ENCODE results near the gene MYH10. TPM values are rescaled to one million over a fixed set of nuclear protein-coding genes. Genes with fewer than 3 reads are reported as not detected.

The MYH10 gene
- total RNA-seq, 6 donors from 2014 or later = 73.3 to 246 (median 99.6) TPM

- H3K27ac ChIP-seq = no peak overlapping the region
- TF ChIP-seq POLR2A (IDR thresholded peaks at IDR 0.05) (no peak), CTCF (IDR thresholded peaks at IDR 0.05) (no peak), POLR2AphosphoS5 (IDR thresholded peaks at IDR 0.05) (no peak), EP300 (IDR thresholded peaks at IDR 0.05) (no peak)
- no peaks in the 10 kb centered on the region for H3K27me3 ChIP-seq
- peaks cover 0 to 71% (median 27%) of the 10 kb centered on the region in 4 donors for H3K36me3 ChIP-seq
- DNase-seq = no peak
- H3K4me3 ChIP-seq = no peak overlapping the region
- peaks cover 0 to 6% (median 2%) of the 10 kb centered on the region in 4 donors for H3K9me3 ChIP-seq
- ATAC-seq (ENCODE audit: low FRiP score in 2 of 2) = no peak
- H3K4me1 ChIP-seq = no peaks in the 10 kb centered on the region
- WGBS, 2 donors = 91 to 93% methylated on average over 1 of the region's 1 CpG
Observed at GRCh38 chr17:8485491-8485890, 145.0 kb downstream of the MYH10 start.

- H3K27ac ChIP-seq = no peak overlapping the region
- no peak for DNase-seq
- WGBS, 2 donors = 100% methylated on average over 1 of the region's 1 CpG
- peaks cover 0 to 6% (median 2%) of the 10 kb centered on the region in 4 donors for H3K9me3 ChIP-seq
- peaks cover 0 to 76% (median 31%) of the 10 kb centered on the region in 4 donors for H3K36me3 ChIP-seq
- H3K4me1 ChIP-seq = peaks cover 0 to 9% (median 7%) of the 10 kb centered on the region in 4 donors
- no peak overlapping the region for H3K4me3 ChIP-seq
- ATAC-seq (ENCODE audit: low FRiP score in 2 of 2) = no peak
- no peaks in the 10 kb centered on the region for H3K27me3 ChIP-seq
- TF ChIP-seq CTCF (IDR thresholded peaks at IDR 0.05) (no peak), POLR2AphosphoS5 (IDR thresholded peaks at IDR 0.05) (no peak), POLR2A (IDR thresholded peaks at IDR 0.05) (no peak), EP300 (IDR thresholded peaks at IDR 0.05) (no peak)
Observed at GRCh38 chr17:8484465-8484864, 146.1 kb downstream of the MYH10 start.

DNA sequence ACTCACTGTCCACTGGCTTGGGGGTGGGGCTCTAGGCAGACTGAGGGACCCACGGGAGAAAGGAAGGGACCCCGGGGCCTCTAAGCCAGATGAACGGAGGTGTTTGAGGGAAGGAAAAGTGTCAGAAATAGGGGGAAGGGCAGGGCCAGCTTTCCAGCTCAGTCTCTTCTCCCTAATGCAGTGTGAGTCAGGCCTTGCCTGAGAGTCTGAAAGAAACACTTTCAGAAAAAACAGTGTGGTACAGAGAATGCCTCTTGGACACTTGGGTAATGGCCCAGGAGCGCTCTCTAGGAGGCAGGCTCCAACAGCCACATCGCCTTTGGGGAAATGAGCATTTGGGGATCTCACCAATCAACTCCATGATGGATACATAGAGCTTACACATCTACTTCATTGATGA is 148.0 kb downstream of the MYH10 start:
- no peak for ATAC-seq (ENCODE audit: low FRiP score in 2 of 2)
- Histone ChIP-seq H3K27ac (no peak overlapping the region), H3K27me3 (no peaks in the 10 kb centered on the region), H3K4me3 (no peak overlapping the region), H3K4me1 (peaks cover 0 to 13% (median 9%) of the 10 kb centered on the region in 4 donors), H3K9me3 (peaks cover 0 to 6% (median 2%) of the 10 kb centered on the region in 4 donors), H3K36me3 (peaks cover 5 to 82% (median 30%) of the 10 kb centered on the region in 4 donors)
- 87 to 91% methylated on average over 5 of the region's 5 CpGs for WGBS, 2 donors
- TF ChIP-seq CTCF (IDR thresholded peaks at IDR 0.05) (no peak), EP300 (IDR thresholded peaks at IDR 0.05) (no peak), POLR2AphosphoS5 (IDR thresholded peaks at IDR 0.05) (no peak), POLR2A (IDR thresholded peaks at IDR 0.05) (no peak)
- DNase-seq = no peak

DNA sequence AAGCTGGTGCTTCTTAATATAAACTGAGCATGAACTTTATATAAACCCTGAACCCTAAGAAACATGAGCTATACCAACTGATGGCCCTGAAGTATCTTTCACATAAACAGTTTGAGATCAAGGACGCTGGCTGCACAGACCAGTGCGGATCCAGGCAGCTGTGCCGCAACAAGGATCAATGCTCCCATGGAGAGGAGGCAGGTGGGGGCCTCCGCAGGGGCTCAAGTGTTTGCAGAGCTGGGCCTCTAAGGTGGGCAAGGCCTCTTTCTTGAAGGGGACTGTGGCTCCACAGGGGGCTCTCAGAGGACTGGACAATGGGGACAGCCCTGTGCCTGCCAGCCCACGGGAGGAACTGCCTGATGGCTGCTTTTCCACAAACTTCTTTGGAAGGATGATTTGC is 148.8 kb downstream of the MYH10 start:
- H3K36me3 ChIP-seq = peaks cover 5 to 82% (median 29%) of the 10 kb centered on the region in 4 donors
- 92 to 95% methylated on average over 4 to 5 of the region's 5 CpGs for WGBS, 2 donors
- no peaks in the 10 kb centered on the region for H3K27me3 ChIP-seq
- H3K4me1 ChIP-seq = peaks cover 0 to 13% (median 9%) of the 10 kb centered on the region in 4 donors
- H3K27ac ChIP-seq = no peak overlapping the region
- TF ChIP-seq POLR2A (IDR thresholded peaks at IDR 0.05) (no peak), POLR2AphosphoS5 (IDR thresholded peaks at IDR 0.05) (no peak), EP300 (IDR thresholded peaks at IDR 0.05) (no peak), CTCF (IDR thresholded peaks at IDR 0.05) (no peak)
- DNase-seq (no peak), ATAC-seq (ENCODE audit: low FRiP score in 2 of 2) (no peak)
- peaks cover 0 to 6% (median 2%) of the 10 kb centered on the region in 4 donors for H3K9me3 ChIP-seq
- H3K4me3 ChIP-seq = no peak overlapping the region

GRCh38 chr17:8481089-8481488 is 149.4 kb downstream of the MYH10 start:
- no peak for TF ChIP-seq CTCF (IDR thresholded peaks at IDR 0.05)
- no peak for TF ChIP-seq POLR2AphosphoS5 (IDR thresholded peaks at IDR 0.05)
- no peak for TF ChIP-seq POLR2A (IDR thresholded peaks at IDR 0.05)
- peaks cover 0 to 13% (median 9%) of the 10 kb centered on the region in 4 donors for H3K4me1 ChIP-seq
- DNase-seq = peak in 1 of 2 donors; percentile 71
- ATAC-seq (ENCODE audit: low FRiP score in 2 of 2) = no peak
- WGBS, 2 donors = 91 to 93% methylated on average over 7 to 22 of the region's 22 CpGs
- no peaks in the 10 kb centered on the region for H3K27me3 ChIP-seq
- peaks cover 0 to 6% (median 2%) of the 10 kb centered on the region in 4 donors for H3K9me3 ChIP-seq
- peaks cover 5 to 87% (median 35%) of the 10 kb centered on the region in 4 donors for H3K36me3 ChIP-seq
- no peak overlapping the region for H3K27ac ChIP-seq
- H3K4me3 ChIP-seq = no peak overlapping the region

All from upper lobe of left lung (tissue), 6 donors.